Measurements from ENCODE around the gene CDH2. TPM values are rescaled to one million over a fixed set of nuclear protein-coding genes. Genes with fewer than 3 reads are reported as not detected.

Gene CDH2
- total RNA-seq, 1 donor from 2014 or later, result 3.7 TPM

DNA sequence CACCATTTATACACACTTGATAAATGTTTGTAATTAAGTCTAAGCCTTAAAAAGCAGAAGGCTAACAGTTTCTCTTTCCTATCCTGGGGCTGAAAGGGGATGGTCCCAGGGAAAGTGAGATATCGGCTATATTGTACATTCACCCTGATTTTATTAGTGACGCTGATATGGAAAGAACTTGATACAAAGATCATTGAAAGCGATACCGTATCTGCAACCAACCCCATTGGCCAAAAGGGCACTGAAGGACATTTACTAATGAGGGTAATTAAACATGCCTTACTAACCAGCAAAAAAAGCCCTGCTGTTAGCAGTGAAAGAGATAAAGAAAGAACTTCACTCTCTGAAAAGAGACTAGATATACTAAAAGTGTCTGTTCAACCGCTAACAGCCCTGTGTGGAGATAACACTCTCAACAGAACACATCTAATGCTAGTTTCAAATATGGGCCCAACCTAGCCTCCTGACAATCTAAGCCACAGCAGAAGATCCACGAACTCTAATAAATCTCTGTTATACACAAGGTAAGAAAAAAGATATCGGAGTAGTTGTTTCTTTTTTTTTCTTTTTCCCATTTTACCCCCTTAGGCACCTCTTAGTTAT is 200.0 kb downstream of the CDH2 start:
- no peaks in the 10 kb centered on the region for H3K4me1 ChIP-seq
- DNase-seq (ENCODE audit: extremely low spot score in 2 of 2), result no peak
- no peak for TF ChIP-seq POLR2A (IDR thresholded peaks at IDR 0.05)
- no peak for TF ChIP-seq POLR2AphosphoS5 (IDR thresholded peaks at IDR 0.05; ENCODE audit: insufficient read depth in 1 of 2, low read depth in 1 of 2)
- TF ChIP-seq, protein P1, sequence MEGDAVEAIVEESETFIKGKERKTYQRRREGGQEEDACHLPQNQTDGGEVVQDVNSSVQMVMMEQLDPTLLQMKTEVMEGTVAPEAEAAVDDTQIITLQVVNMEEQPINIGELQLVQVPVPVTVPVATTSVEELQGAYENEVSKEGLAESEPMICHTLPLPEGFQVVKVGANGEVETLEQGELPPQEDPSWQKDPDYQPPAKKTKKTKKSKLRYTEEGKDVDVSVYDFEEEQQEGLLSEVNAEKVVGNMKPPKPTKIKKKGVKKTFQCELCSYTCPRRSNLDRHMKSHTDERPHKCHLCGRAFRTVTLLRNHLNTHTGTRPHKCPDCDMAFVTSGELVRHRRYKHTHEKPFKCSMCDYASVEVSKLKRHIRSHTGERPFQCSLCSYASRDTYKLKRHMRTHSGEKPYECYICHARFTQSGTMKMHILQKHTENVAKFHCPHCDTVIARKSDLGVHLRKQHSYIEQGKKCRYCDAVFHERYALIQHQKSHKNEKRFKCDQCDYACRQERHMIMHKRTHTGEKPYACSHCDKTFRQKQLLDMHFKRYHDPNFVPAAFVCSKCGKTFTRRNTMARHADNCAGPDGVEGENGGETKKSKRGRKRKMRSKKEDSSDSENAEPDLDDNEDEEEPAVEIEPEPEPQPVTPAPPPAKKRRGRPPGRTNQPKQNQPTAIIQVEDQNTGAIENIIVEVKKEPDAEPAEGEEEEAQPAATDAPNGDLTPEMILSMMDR (IDR thresholded peaks at IDR 0.05), result no peak
- no peak overlapping the region for H3K27ac ChIP-seq
- no peaks in the 10 kb centered on the region for H3K27me3 ChIP-seq
- H3K36me3 ChIP-seq, result no peaks in the 10 kb centered on the region
- H3K4me3 ChIP-seq, result no peak overlapping the region
- H3K9me3 ChIP-seq, result no peaks in the 10 kb centered on the region
- intact Hi-C loops (cut with DNase I), result no loop called here

GRCh38 chr18:27970321-27970720 is 206.6 kb downstream of the CDH2 start:
- no peaks in the 10 kb centered on the region for H3K27me3 ChIP-seq
- no peak for DNase-seq (ENCODE audit: extremely low spot score in 2 of 2)
- intact Hi-C loops (cut with DNase I), result no loop called here
- no peak overlapping the region for H3K27ac ChIP-seq
- no peaks in the 10 kb centered on the region for H3K4me1 ChIP-seq
- no peaks in the 10 kb centered on the region for H3K9me3 ChIP-seq
- H3K4me3 ChIP-seq, result no peak overlapping the region
- TF ChIP-seq, protein P1 (IDR thresholded peaks at IDR 0.05), result no peak
- TF ChIP-seq POLR2AphosphoS5 (IDR thresholded peaks at IDR 0.05; ENCODE audit: insufficient read depth in 1 of 2, low read depth in 1 of 2) (no peak), POLR2A (IDR thresholded peaks at IDR 0.05) (no peak)
- H3K36me3 ChIP-seq, result no peaks in the 10 kb centered on the region

GRCh38 chr18:27969206-27969605 is 207.7 kb downstream of the CDH2 start:
- no peaks in the 10 kb centered on the region for H3K4me1 ChIP-seq
- no peak for DNase-seq (ENCODE audit: extremely low spot score in 2 of 2)
- intact Hi-C loops (cut with DNase I), result no loop called here

DNA sequence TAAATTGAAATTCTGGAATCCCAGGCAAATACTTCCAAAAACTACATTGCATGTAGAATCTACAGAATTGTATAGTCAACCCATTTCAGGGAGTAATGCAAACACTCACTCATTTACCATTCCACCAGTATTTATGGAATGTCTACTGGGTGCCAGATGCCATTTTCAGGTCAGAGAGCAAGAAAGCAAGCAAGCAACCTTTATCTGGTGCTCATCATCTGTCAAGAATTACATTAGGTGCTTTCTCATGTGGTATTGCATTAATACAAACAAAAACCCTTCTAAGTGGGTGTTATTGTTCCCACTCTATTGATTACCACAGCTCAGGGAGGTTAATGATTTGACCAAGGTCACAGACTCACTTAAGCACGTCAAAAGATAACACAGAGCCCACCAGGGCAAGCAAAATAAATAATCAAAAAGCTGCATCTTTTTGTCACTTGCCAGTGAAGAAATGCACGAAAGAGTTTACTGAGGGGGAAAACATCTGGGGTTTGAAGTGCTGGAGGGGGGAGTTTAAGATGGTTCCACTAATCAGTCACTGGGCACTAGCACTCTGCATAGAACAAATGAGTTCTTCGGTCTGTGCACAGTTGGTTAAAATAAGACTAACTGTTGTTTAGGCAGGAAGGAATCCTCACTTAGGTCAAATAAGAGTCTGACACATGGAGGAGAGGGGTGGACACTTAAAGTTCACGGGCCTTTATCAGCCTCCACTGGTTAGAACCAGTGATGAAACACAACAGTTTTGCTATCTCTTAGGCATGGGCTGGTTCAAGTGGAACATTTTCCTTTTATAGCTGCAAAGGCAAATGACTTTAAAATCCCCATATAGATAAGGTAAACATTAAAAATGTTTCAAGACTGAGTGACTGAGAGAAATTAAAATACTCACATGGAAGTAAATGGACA is 208.8 kb downstream of the CDH2 start:
- H3K27me3 ChIP-seq, result no peaks in the 10 kb centered on the region

More at GRCh38 chr18:27969206-27969605, 207.7 kb downstream of the CDH2 start:
- Histone ChIP-seq H3K36me3 (no peaks in the 10 kb centered on the region), H3K9me3 (no peaks in the 10 kb centered on the region), H3K27ac (no peak overlapping the region), H3K27me3 (no peaks in the 10 kb centered on the region), H3K4me3 (no peak overlapping the region)
- TF ChIP-seq POLR2AphosphoS5 (IDR thresholded peaks at IDR 0.05; ENCODE audit: insufficient read depth in 1 of 2, low read depth in 1 of 2) (no peak), POLR2A (IDR thresholded peaks at IDR 0.05) (no peak)
- TF ChIP-seq, protein P1 (IDR thresholded peaks at IDR 0.05), result no peak

More for the DNA sequence above, 208.8 kb downstream of the CDH2 start:
- Histone ChIP-seq H3K36me3 (no peaks in the 10 kb centered on the region), H3K4me1 (no peaks in the 10 kb centered on the region), H3K4me3 (no peak overlapping the region), H3K9me3 (no peaks in the 10 kb centered on the region), H3K27ac (no peak overlapping the region)
- TF ChIP-seq POLR2A (IDR thresholded peaks at IDR 0.05) (no peak), POLR2AphosphoS5 (IDR thresholded peaks at IDR 0.05; ENCODE audit: insufficient read depth in 1 of 2, low read depth in 1 of 2) (no peak)
- TF ChIP-seq, protein P1 (IDR thresholded peaks at IDR 0.05), result no peak
- DNase-seq (ENCODE audit: extremely low spot score in 2 of 2), result no peak
- intact Hi-C loops (cut with DNase I), result no loop called here
